SJSA1 (cell line): ENCODE results near the gene MX1. TPM values are rescaled to one million over a fixed set of nuclear protein-coding genes. Genes with fewer than 3 reads are reported as not detected.

Source experiments
- DNase-seq, 2 experiments: peaks; one replicate each; pipeline ENCODE4 v3.0.0-alpha.2; 2015 to 2020; ENCODE audit warnings: low spot score in 2 of 2, low read depth in 1 of 2
- H3K27ac ChIP-seq: fragments of 250-450 bp; sonication (Bioruptor Pico); 2 replicates; pipeline ENCODE4 v1.5.1; 2020; ENCODE audit warnings: mild to moderate bottlenecking, moderate library complexity
- H3K27me3 ChIP-seq: fragments of 250-450 bp; sonication (Bioruptor Pico); replicated peaks from 2 replicates; pipeline ENCODE4 v1.5.1; 2020; ENCODE audit warnings: mild to moderate bottlenecking, moderate library complexity
- H3K36me3 ChIP-seq: fragments of 250-450 bp; sonication (Bioruptor Pico); 2 replicates; pipeline ENCODE4 v1.5.1; 2020; ENCODE audit warnings: mild to moderate bottlenecking
- H3K4me1 ChIP-seq: fragments of 250-450 bp; sonication (Bioruptor Pico); replicated peaks from 2 replicates; pipeline ENCODE4 v1.6.1; 2021; ENCODE audit warnings: mild to moderate bottlenecking
- H3K4me3 ChIP-seq: fragments of 250-450 bp; sonication (Bioruptor Pico); 2 replicates; pipeline ENCODE4 v1.5.1; 2020; ENCODE audit warnings: mild to moderate bottlenecking
- H3K9me3 ChIP-seq: fragments of 250-450 bp; sonication (Bioruptor Pico); replicated peaks from 2 replicates; pipeline ENCODE4 v1.5.1; 2020; ENCODE audit warnings: mild to moderate bottlenecking
- total RNA-seq: library from RNA; depleted of rRNA; stranded (reverse); fragments of >200 nt; shearing (Covaris generic); gene quantifications from 2 replicates; pipeline ENCODE4 v1.2.3, GENCODE V29; 2014

The MX1 gene
- total RNA-seq, 1 experiment from 2014 or later: 6.6 TPM

DNA sequence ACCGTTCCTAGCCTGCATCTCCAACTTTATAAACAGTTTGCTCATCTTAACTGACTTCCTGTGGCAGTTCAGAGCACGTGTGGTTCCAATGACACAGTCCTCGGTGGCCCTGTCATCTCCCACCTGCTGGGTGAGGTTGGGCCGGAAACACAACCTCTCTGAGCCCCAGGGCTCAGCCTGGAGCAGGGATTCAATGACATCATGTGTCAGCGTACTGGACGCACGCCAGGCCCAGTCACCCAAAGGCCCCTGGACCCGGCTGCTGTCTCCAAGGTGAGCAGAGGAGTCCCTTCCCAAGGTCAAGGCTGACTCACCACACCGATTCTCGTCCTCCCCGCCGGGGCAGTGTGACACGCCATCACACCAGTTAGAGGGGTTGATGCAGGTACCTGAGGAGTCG, 62.0 kb downstream of the MX1 start:
- Histone ChIP-seq H3K36me3 (no peaks in the 10 kb centered on the region), H3K4me1 (peaks cover 29% of the 10 kb centered on the region), H3K27me3 (no peaks in the 10 kb centered on the region), H3K4me3 (no peak overlapping the region), H3K9me3 (no peaks in the 10 kb centered on the region), H3K27ac (no peak overlapping the region)
- DNase-seq: no peak

DNA sequence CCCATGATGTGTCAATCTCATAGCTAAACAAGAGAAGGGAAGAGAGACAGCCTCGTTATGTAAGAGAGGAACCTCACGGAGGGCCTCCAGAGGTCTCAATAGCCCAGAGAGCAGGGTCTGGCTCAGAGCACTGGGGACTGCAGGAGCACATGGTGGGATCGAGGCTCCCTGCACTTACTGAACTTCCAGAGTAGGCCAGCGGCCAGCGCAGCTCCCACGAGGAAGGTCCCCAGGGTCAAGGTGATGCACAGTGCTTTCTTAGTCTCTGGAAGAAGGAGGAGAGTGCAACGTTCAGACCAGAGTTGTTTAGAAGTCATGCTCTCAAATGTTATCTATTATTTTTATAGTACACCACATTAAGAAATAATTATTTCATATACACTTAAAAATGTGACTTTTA, 63.3 kb downstream of the MX1 start:
- no peaks in the 10 kb centered on the region for H3K36me3 ChIP-seq
- no peaks in the 10 kb centered on the region for H3K27me3 ChIP-seq
- no peaks in the 10 kb centered on the region for H3K9me3 ChIP-seq
- H3K4me1 ChIP-seq: peaks cover 29% of the 10 kb centered on the region
- H3K27ac ChIP-seq: no peak overlapping the region
- H3K4me3 ChIP-seq: no peak overlapping the region
- DNase-seq: no peak

DNA sequence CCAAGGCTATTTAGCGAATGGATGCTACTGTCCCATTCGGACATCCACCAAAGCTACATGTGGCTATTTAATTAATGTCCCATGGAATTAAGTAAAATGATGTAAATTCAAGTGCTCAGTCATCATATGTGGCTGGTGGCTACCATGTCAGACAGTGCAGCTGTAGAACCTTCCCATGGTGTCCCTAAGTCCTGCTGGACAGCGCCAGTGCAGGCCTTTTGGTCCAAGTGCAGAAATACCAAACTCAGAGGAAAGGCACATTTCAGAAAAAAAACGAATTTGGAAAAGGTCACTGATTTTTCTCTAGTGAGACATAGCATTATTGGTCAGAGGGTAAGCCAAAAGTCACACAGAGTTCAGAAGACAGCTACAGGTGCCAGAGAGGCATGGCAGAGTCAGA, 64.3 kb downstream of the MX1 start:
- Histone ChIP-seq H3K9me3 (no peaks in the 10 kb centered on the region), H3K4me1 (peaks cover 27% of the 10 kb centered on the region), H3K36me3 (no peaks in the 10 kb centered on the region), H3K27ac (no peak overlapping the region), H3K27me3 (no peaks in the 10 kb centered on the region), H3K4me3 (no peak overlapping the region)
- no peak for DNase-seq

DNA sequence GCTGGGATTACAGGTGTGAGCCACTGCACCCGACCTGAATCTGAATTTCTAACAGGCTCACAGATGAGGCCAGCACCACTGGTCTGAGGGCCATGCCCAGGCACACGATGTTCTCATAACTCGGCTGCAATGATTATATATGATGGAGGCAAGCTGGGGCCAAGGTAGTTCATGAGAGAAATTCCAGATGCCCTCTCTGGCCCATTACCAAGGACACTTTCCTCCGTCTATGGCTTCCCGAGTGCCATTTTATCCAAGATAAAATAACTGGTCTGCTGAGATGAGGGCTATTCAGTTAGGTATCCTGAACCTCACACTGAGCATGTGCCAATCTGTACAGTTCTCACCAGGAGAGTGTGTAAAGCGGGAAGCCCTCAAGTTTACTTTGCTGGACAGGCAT, 65.4 kb downstream of the MX1 start:
- Histone ChIP-seq H3K27me3 (no peaks in the 10 kb centered on the region), H3K4me1 (peaks cover 16% of the 10 kb centered on the region), H3K36me3 (no peaks in the 10 kb centered on the region), H3K9me3 (no peaks in the 10 kb centered on the region), H3K27ac (no peak overlapping the region), H3K4me3 (no peak overlapping the region)
- DNase-seq: no peak

DNA sequence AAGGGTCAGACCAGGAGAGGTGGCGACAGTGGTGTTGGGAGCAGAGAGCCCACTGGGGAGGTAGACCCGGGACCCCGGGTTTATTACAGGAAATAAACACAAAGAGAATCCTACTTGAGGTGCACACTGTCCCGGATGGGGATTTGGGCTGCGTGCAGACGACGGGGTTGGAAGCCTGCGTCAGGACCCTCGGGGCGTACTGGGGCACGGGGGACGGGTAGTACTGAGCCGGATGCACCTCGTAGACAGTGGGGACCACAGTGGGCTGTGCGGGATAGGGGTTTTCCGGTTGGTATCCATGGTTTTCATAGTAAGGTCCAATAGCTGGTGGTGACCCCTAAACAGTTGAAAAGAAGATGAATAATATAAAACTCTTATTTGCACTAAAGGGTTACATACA, 68.2 kb downstream of the MX1 start:
- Histone ChIP-seq H3K9me3 (no peaks in the 10 kb centered on the region), H3K27ac (no peak overlapping the region), H3K27me3 (no peaks in the 10 kb centered on the region), H3K4me1 (no peaks in the 10 kb centered on the region), H3K4me3 (no peak overlapping the region), H3K36me3 (no peaks in the 10 kb centered on the region)
- no peak for DNase-seq

DNA sequence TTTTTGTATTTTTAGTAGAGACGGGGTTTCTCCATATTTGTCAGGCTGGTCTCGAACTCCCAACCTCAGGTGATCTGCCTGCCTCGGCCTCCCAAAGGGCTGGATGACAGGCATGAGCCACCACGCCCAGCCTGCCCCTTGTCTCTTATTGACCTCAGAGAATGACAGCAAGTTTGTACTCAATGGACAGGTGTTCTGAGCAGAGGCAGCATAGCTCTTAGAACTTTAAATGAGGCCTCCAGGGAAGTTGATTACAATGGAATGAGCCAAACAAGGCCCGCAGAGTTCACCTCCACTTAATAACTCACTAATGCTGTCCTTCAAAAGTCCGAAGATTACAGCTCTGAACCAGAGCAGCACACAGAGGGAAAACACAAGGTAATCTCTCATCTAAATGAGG, 71.0 kb downstream of the MX1 start:
- H3K4me1 ChIP-seq: peaks cover 5% of the 10 kb centered on the region
- H3K4me3 ChIP-seq: no peak overlapping the region
- no peaks in the 10 kb centered on the region for H3K36me3 ChIP-seq
- no peaks in the 10 kb centered on the region for H3K9me3 ChIP-seq
- no peak for DNase-seq
- H3K27me3 ChIP-seq: no peaks in the 10 kb centered on the region
- no peak overlapping the region for H3K27ac ChIP-seq

DNA sequence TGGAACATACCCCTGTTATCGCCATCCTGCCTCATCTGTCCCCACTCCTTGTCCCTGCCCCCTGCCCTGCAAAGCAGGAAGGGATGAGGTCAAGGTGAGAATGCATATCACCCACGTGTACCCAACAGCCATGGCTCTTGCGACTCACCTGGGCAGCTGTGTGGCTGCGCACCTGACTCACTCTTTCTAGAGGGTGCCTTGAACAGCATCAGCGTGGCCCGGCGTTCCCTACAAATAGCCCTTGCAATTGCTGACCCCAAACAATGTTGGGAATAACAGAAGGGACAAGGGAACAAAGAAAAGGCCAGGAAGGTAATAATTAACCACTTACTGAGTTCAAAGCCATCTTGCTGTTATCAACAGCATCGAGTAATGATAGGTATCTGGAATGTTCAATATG, 71.7 kb downstream of the MX1 start:
- DNase-seq: no peak
- Histone ChIP-seq H3K27ac (no peak overlapping the region), H3K36me3 (no peaks in the 10 kb centered on the region), H3K4me1 (peaks cover 8% of the 10 kb centered on the region), H3K4me3 (no peak overlapping the region), H3K27me3 (no peaks in the 10 kb centered on the region), H3K9me3 (no peaks in the 10 kb centered on the region)

DNA sequence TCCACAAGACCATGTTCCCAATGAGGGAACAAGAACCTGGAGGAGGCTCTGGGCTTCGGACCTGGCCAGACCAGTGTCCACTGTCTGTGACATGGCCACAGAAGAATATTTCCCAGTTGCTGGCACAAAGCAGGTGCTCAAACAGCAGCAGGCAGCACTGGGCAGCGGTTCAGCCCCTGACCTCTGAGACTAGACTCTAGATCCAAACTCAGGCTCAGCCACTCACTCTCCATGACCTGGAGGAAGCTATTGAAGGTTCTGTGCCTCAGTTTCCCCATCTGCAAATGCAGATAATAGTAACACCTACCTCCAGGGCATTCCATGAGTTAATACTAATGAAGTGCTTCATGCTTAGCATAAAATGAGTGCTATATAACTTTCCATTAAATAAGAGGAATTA, 73.9 kb downstream of the MX1 start:
- no peak for DNase-seq
- H3K27ac ChIP-seq: no peak overlapping the region
- peaks cover 8% of the 10 kb centered on the region for H3K4me1 ChIP-seq
- H3K36me3 ChIP-seq: no peaks in the 10 kb centered on the region
- H3K27me3 ChIP-seq: no peaks in the 10 kb centered on the region
- H3K9me3 ChIP-seq: no peaks in the 10 kb centered on the region
- H3K4me3 ChIP-seq: no peak overlapping the region

DNA sequence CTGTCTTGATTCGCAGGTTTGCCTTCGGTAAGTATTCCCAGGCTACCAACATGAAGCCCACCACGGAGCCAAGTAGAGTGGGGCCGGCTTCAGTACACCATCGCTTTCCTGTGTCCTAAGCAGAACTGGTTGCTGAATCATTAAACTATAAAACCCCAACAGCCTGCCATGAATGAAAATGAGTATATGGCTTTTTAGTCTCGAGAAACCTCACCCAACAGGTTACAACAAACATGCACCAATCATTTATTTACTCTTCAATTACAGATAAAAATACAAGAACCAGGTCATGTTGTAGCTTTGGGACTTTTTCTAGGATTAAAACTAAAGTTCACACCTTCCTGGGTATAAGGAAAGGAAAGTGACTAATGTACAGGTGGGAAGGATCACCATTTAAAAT, 74.3 kb downstream of the MX1 start:
- Histone ChIP-seq H3K36me3 (no peaks in the 10 kb centered on the region), H3K9me3 (no peaks in the 10 kb centered on the region), H3K4me1 (peaks cover 8% of the 10 kb centered on the region), H3K27ac (no peak overlapping the region), H3K4me3 (no peak overlapping the region), H3K27me3 (no peaks in the 10 kb centered on the region)
- no peak for DNase-seq

DNA sequence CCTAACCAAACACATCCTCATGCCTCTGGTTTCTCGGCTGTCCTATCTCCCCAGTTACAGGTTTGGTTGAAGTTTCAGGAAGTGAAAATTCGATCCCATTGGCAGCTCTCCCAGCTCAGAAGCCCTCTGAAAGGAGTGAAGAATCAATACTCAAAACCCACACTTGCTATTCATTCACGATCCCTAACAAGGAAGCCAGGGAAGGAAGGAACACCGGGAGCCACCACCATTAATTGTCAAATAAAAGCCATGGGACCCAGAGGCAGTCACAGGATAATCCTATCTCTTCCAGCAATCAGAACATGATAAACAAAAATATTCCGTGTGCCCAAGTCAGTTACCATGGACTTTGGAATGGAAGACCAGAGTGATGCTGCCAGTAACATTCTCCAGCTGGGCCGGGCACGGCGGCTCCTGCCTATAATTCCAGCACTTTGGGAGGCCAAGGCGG, 74.9 kb downstream of the MX1 start:
- H3K36me3 ChIP-seq: no peaks in the 10 kb centered on the region
- no peak overlapping the region for H3K4me3 ChIP-seq
- H3K27me3 ChIP-seq: 0 out of 2 replicates have a peak, but pooled peaks cover 3% of the 10 kb centered on the region
- H3K9me3 ChIP-seq: no peaks in the 10 kb centered on the region
- DNase-seq: no peak
- no peak overlapping the region for H3K27ac ChIP-seq
- H3K4me1 ChIP-seq: peaks cover 8% of the 10 kb centered on the region

DNA sequence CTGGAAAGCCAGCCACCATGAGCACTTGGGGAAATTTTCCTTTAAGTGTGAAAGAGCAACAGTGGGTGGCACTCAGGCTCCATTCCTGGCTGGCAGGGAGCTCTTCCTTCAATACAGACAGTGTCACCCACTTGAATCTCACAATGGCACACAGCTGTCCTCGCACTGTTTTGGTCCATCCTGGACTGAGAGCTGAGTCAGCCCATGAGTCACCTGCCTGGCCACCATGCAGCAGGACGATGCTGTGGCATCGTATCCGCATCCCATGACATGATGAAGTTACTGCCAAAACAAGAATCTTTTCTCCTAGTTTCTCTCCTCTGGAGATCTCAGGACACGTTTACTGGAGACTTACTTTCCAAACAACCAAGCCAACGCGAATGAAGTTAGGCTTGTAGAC, 75.9 kb downstream of the MX1 start:
- H3K27me3 ChIP-seq: peaks cover 13% of the 10 kb centered on the region
- H3K4me1 ChIP-seq: peaks cover 8% of the 10 kb centered on the region
- H3K4me3 ChIP-seq: no peak overlapping the region
- DNase-seq: peak in 1 of 2 experiments; percentile 25
- no peak overlapping the region for H3K27ac ChIP-seq
- H3K9me3 ChIP-seq: no peaks in the 10 kb centered on the region
- H3K36me3 ChIP-seq: no peaks in the 10 kb centered on the region

DNA sequence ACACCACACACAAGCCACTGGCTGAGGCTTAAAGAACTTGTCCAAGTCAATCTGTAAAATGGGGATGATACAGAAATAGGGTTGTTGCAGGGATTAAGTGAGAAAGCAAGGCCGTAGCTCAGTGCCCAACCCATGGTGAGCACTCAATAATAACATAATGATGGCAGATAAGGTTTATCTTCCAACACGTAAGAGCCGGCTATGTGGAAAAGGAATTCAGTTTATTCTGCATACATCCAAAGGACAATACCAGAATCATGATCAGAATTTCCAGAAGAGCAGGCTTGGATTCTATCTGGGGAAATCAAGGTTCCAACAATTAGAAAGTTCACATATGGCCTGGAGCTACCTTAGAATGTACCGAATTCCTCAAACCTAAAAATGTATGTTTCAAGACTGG, 77.3 kb downstream of the MX1 start:
- H3K4me3 ChIP-seq: no peak overlapping the region
- H3K9me3 ChIP-seq: no peaks in the 10 kb centered on the region
- peaks cover 24% of the 10 kb centered on the region for H3K27me3 ChIP-seq
- H3K4me1 ChIP-seq: peaks cover 8% of the 10 kb centered on the region
- H3K27ac ChIP-seq: no peak overlapping the region
- DNase-seq: no peak
- no peaks in the 10 kb centered on the region for H3K36me3 ChIP-seq

DNA sequence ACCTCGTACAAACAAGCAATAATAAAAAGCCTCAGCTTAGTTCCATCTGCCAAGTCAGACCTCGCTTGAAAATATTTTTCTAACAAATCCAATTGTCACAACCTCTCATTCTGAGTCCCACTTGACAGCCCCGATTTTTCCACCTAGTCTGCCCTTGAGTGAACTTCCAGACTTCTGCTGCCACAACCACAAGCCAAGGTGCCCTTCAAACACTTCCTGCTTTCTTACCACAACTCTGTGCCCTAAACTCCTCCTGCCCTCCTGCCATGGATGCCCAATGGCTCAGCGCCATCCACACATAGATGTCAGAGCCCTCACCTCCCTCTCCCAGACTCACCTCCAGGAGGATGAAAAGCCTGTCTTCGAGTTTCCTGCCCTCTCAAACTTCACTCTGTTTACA, 78.0 kb downstream of the MX1 start:
- Histone ChIP-seq H3K9me3 (no peaks in the 10 kb centered on the region), H3K4me3 (no peak overlapping the region), H3K27ac (no peak overlapping the region), H3K36me3 (no peaks in the 10 kb centered on the region), H3K27me3 (peaks cover 31% of the 10 kb centered on the region), H3K4me1 (peaks cover 8% of the 10 kb centered on the region)
- DNase-seq: no peak

DNA sequence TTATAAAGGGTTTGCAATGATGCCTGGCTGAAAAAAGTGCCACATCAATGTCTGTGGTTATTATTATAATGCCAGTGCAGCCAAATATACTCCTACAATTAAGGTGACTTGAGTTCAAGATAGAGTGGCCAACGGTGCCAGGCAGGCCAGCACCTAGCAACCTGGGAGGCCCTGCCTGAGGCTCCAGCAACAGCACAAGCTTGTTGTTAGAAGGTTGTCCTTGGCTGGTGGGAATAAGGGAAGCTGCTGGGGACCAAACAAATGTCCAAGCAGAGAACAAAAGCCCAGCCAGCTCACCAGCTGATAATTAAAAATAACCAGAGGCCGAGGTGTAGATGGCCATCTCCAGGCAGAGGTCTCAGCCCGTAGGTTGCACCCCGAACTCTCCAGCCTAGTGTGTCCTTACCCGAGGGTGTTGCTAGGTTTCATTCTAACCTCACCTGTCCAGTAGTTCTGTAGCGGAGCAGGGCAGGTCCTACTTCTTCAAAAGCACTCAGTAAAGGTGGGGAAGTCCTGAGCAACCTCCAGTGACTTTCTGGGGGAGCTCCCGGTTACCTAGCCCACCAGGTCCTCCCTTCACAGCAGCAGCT, 80.1 kb downstream of the MX1 start:
- Histone ChIP-seq H3K4me1 (peaks cover 8% of the 10 kb centered on the region), H3K9me3 (no peaks in the 10 kb centered on the region), H3K27me3 (peaks cover 32% of the 10 kb centered on the region), H3K36me3 (no peaks in the 10 kb centered on the region), H3K27ac (no peak overlapping the region), H3K4me3 (no peak overlapping the region)
- no peak for DNase-seq
